ENCODE results near the gene MAST3.
A peak's percentile ranks its signal among the peaks of the same experiment; 100 is the strongest.

MAST3 gene

DNA sequence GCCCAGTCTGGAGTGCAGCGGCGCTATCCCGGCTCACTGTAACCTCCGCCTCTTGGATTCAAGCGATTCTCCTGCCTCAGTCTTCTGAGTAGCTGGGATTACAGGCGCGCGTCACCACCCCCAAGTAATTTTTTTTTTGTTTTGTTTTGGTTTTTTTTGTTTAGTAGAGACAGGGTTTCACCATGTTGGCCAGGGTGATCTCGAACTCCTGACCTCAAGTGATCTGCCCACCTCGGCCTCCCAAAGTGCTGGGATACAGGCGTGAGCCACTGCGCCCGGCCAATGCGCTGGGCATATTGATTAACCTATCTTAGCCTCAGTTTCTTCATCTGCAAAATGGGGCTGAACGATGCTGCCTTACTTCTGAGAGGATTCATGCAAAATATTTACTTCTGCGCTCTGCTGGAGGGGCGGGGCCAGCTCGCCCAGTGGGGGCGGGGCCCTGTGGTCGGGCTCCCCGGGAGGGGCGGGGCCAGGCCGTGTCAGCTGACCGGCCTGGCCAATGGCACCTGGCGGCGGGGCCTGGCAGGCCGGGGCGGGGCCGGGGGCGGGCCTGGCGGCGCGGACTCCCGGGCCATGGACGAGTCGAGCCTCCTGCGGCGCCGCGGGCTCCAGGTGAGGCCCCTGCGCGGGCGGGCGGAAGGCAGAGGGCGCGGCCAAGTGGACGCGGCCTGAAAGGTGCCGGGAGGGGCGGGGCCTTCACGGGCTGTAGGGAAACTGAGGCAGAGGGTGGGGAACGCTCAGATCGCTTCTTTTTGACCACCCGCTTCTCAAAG lies at the start of gene MAST3:
Gene MAST3, plus strand, starts transcription at position 562 of the 776 bp plus-strand sequence. Its CDS starts 15 bp downstream, at position 577.
- peak; percentile 91 for DNase-seq

DNA sequence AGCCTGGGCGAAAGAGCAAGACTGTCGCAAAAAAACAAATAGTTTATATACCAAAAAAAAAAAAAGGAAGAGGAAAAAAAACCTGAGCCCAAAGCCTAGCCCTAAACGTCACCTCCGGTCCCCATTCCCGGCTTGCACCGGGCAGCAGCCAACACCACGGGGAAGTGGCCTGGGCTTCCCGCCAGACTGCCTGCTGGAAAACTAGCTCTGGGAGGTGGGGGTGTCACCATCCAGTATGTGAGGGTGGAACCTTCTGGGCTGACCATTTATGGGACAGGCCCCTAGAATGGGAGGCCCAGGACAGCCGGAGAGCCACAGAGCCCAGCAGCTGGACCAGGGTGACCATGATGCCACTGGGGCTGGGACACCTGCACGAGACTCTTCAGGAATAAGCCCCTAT lies 48.2 kb upstream of the MAST3 start:
- DNase-seq, result no peak

DNA sequence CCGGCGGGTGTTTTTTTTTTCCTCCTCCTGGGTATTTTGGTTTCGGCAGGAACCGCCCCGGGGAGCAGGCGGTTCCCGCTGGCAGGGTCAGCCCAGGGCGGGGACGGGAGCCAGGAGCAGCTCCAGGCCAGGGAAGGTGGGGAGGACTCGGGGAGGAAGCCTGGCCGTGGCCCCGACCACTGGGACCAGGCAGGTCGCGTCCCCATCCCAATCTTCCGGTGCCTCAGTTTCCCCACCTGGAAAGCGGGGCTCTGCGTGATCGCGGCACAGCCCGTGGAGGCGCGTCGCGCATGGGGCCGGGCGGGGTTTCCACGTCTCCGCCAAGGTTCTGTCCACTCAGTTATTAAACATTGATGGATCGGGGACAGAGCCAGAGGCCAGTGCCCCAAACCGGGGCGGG lies 45.7 kb upstream of the MAST3 start:
- no peak for DNase-seq

DNA sequence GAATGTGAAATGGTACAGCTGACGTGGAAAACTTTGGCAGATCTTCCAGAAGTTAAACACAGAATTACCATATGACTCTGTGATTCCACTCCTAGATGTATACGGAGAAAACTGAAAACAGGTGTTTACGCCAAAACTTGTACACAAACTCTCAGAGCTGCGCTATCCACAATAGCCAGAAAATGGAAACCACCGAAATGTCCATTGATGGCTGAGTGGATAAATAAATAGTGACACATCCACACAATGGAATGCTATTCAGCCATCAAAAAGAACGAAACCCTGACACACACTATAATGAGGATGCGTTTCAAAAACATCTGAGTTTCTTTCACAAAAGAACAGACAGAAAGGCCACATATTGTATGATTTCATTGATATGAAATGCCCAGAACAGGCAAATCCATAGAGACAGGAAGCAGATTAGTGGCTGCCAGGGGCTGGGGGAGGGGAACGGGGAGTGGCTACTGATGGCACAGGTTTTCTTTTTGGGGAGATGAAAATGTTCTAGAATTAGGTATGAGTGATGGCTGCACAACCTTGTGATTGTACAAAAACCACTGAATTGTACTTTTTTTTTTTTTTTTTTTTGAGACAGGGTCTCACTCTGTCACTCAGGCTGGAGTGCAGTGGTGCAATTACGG lies 43.9 kb upstream of the MAST3 start:
- no peak for DNase-seq

DNA sequence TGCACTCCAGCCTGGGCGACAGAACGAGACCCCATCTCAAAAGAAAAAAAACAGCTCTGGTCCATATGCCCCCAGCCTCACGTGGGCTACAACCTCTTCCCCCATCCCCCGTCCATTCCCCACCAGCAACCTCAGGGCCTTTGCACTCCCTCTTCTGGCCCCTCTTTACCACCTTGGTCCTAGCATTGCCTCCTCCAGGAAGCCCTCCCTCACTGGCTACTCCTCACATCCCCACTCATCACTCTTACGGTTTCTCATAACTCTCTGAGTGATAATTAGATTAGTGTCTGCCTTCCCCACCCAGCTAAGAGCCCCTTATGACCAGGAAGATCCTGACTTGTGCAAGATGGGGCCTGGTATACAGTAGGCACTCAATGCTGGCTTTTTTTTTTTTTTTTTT lies 41.6 kb upstream of the MAST3 start:
- DNase-seq, result no peak

DNA sequence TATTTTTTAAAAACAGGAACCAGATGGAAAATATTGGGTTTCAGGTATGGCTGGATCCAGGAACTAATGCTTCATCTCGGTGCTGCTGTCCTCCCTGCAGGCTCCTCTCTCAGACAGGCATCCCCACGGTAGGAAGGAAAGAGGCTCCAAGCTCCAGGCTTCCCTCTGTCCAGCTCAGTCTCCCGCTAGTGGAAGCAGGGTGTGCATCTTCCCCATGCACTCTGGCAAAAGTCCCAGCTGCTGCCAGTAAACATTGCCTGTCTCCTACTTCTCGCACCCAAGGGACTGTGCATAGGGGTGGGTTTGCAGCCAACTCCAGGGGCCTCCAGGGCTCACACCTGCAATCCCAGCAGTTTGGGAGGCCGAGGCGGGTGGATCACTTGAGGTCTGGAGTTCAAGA lies 40.0 kb upstream of the MAST3 start:
- DNase-seq, result no peak

DNA sequence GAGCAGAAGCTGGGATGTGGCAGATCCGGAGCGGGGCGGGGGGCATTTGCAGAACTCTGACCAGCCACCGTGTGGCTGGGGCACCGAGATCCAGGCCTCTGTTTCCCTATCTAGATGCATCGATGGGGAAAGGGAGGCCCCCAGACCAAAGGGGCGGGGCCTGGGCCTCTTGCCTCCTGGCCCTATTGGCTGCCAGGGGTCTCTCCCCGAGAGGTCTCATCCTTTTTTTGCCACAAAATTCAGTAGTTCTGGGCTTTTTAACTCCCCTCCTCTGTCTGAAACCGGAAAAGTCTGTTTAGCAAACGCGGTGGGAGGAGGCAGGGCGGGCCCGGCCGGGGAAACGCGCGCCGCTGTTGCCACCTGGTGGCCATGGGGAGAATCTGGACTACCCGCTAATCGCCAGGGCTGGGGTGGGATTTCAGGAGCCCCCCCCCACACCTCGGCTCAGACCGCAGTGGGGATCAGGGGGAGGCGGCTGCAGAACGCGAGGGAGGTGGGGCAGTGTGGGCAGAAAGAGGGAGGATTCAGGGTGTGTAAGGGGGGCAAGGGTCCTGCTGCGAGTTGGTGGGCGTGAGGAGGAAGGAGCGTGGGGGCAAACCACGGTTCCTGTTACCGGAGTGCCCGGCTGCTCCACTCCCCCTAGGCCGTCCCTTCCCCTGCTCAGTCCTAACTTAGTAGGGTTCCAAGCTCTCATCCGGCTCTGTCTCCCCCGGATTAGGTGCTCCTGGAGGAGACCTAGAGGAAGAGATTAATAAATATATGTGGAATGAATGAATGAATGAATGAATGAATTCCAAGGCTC lies 39.2 kb upstream of the MAST3 start:
- peak; percentile 80 to 81 for DNase-seq

DNA sequence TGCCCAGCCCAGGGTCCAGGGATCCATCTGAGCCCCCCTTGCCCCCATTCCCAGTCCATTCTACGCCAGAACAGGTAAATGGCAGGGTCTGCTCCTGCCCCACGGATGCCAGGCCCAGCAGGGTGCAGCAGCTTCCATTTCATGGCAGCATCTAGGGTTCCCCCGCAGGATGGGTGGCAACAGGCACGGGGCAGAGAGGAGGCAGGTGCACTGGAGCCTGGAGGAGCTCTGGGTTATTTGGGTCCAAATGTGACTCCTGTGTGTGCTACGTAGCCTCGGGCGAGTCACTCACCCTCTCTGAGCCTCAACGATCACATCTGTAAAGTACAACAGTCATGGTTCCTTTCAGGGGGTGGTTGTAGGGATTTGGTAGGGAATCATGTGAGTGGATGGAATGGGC lies 38.3 kb upstream of the MAST3 start:
- DNase-seq, result no peak

DNA sequence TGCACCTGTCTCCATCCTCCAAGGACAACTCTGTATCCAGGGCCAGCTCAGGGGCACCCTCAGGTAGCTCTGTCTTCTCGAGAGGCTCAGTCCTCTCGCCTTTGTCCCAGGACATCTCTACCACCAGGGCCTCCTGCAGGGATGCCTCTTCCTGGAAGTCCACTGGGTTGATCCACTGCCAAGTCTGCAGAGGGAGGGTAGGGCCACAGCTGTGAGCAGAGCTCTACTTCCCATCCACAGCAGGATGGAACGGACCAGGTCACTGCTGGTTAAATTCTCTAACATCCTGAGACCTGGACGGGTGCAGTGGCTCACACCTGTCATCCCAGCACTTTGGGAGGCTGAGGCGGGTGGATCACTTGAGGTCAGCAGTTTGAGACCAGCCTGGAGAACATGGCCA lies 37.7 kb upstream of the MAST3 start:
- DNase-seq, result no peak

DNA sequence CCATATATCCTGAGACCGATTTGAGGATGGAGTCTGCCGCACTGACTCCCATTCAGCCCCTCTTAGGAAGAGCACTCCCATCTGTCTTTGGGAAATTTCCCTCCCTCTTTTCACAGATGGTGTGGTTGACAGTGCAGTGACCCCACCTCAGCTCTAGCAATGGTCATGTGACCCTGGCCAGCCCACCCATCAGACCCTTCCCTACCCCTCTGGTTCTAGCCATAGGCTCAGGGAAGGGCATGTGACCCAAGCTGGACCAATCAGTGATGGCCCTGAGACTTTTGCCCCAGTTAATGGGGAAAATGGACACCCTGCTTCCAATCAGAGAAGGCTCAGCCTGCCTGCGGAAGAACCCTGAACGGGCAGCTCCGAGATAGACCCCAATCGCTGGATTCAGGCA lies 37.1 kb upstream of the MAST3 start:
- no peak for DNase-seq

DNA sequence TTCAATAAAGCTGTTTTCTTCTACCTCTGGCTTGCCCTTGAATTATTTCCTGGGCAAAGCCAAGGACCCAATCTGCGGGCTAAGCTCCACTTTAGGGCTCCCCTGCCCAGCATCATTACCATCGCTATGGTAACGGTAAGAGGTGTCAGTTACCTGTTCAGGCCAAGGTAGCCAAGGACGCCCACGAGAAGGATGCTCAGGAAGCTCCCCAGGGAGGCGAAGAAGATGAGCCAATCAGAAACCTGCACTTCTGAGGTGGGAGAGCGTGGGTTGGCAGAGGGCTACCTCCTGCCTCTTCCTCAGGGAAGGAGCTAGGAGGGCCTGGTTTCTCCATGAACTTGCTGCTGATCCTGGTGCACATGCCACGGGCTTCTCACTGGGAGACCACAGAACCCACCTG lies 35.5 kb upstream of the MAST3 start:
- DNase-seq, result no peak

DNA sequence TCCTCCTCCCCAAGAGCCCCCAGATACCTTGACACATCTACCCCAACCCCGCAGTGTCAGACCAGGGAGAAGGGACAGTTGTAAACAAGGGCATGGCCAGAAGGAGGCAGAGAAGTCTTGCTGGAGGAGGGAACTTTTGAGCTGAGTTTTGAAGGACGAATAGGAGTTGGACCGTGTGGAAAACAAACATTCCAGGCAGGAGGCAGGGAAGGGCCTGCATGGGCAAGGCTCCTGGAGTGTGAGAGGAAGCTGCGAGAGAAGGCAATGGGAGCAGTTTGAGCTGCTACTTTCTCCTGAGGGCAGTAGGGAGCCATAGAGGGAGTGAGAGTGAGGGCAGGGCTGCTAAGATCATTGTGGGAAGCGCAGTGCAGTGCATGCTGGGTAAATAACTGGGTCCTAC lies 34.1 kb upstream of the MAST3 start:
- peak in 1 of 2 donors; percentile 42 for DNase-seq

DNA sequence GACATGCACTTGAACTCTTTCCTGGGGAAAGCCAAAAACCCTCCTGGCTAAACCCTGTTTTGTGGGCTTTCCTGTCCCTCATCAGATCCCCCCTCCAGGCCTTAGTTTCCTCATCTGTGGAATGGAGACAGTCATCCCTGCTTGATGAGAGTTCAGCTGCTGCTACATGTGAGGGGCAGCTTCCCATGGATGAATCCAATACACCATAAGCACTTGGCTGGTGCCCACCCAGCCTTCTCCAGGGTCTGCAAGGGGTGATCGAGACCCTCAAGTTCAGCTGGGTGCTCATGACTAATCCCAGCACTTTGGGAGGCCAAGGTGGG lies 32.4 kb upstream of the MAST3 start:
- DNase-seq, result no peak

DNA sequence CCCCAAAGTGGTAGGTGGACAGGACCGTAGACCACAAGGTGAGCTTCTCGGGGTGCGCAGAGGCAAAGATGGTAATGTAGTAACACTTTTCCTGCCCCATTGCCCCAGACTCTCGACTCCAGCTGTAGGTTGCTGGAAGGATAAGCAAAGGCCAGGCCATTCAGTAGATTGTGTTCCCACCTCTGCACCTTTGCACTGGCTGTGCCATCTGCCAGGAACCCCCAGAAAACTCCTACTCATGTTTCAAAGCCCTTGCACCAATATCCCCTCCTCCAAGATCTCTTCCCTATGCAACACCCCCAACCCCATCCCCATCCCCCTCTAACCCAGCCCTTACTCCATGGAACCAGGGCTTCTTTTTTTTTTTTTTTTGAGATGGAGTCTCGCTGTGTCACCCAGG lies 29.2 kb upstream of the MAST3 start:
- no peak for DNase-seq

DNA sequence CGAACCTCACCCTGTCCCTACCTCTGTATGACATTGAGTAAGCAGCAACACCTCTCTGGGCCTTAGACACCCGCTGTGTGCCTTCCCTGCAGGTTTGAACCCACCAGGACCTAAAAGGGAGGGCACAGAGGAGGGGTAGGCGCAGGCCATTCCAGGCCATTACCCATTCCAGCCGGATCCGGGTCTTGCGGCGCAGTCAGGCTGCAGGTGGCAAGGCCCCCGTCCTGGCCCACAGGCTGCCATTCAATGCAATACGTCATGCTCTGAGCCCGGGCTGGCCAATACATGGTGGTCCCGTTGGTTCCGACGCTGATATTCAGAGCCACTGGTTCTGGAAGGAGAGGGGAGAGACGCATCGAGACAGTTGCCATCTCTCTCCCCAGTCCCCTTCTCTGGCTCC lies 28.2 kb upstream of the MAST3 start:
- no peak for DNase-seq

DNA sequence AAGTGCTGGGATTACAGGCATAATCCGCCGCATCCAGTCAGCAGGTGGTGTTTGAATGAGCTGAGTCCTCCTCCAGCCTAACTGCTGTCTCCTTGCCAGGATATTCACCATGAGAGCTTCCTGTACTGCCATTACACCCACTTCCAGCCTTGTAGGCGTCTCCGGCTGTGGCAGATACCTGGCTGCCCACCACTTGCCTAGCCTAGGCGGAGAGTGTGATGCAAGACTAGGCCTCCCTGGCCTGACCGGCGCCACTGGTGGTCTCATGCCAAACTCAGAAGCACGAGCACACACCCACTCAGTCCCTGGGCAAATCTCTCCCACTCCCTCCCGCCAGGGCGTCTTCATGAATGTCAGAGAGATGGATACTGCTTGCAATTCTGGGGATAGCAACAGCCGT lies 27.4 kb upstream of the MAST3 start:
- DNase-seq, result no peak

DNA sequence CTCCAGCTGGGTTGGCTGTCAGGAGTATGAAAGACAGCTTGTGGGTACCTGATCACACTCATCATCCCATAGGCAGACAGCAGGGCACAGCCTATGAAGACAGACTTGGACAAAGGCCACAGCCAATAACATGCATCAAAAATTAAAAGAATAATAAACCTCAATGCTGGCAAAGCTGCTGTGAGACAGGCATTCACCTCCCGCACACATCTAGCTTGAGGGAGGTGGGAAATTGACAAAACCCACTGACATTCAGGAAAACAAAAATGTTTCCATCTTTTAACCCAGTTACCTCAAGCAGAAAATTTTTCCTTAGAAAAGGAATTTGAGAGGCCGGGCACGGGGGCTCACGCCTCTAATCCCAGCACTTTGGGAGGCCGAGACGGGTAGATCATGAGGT lies 25.2 kb upstream of the MAST3 start:
- no peak for DNase-seq

DNA sequence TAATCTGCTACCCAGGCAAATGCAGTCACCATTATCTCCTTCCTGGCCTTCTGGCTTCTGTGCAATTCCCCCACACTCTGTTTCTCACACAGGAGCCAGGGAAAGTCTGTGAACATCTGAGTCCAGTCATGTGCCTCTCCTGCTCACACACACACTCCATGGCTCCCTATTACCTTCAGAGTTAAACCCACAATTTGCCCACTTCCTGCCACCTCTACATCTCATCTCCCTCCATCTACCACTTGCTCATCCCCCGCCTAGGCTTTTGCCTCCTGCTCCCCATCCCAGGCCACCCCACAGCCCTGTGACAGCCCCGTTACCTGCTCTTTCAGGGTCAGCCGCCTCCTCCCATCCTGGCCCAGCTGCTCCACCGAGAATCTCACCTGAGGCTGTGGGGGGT lies 24.4 kb upstream of the MAST3 start:
- DNase-seq, result no peak

DNA sequence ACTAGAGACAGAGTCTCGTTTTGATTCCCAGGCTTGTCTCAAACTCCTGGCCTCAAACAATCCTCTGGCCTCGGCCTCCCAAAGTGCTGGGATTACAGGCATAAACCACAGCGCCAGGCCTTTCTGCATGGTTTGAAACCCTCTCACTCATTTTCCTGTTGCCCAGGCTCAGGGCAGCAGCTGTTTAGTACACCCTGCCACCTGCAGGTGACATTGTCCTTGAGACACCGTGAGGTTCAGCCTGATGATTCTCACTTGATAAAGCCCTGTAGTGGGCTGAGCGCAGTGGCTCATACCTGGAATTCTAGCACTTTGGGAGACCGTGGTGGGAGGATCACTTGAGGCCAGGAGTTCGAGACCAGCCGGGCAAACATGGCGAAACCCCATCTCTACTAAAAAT lies 23.4 kb upstream of the MAST3 start:
- no peak for DNase-seq

DNA sequence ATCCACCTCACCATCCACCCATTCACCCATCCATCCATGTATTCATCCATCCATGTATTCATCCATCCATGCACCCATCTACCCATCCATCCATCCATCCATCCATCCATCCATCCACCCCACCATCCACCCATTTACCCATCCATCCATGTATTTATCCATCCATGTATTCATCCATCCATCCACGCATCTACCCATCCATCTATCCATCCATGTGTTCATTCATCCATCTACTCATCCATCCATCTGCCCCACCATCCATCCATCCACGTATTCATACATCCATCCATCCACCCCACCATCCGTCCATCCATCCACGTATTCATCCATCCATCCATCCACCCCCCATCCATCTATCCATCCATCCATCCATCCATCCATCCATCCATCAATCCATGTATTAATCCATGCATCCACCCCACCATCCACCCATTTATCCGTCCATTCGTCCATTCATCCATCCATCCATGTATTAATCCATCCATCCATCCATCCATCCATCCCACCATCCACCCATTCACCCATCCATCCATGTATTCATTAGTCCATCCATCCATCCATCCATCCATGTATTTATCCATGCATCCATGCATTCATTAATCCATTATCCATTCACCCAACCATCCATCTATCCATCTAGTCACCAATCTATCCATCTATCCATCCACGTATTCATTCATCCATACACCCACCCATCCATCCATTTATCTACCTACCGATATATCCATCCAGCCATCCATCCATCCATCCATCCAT lies 13.5 kb upstream of the MAST3 start:
- no peak for DNase-seq

DNA sequence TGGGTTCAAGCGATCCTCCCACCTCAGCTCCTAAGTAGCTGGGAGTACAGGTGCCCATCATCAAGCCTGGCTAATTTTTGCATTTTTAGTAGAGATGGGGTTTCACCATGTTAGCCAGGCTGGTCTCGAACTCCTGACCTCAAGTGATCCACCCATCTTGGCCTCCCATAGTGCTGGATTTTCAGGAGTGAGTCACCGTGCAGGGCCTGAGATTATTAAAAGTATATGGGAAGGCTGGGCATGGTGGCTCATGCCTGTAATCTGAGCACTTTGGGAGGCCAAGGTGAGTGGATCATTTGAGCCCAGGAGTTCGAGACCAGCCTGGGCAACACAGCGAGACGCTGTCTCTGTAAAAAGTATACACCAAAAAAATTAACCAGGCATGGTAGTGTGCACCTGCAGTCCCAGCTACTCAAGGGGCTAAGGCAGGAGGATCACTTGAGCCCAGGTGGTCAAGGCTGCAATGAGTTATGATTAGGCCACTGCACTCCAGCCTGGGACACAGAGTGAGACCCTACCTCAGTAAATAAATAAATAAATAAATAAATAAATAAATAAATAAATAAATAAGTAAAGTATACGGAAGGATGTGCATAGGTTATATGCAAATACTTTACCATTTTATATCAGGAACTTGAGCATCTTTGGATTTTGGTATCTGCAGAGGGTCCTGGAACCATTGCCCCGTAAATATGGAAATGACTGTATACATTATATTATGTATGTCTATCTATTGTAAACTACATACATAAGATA lies 11.7 kb upstream of the MAST3 start:
- no peak for DNase-seq

DNA sequence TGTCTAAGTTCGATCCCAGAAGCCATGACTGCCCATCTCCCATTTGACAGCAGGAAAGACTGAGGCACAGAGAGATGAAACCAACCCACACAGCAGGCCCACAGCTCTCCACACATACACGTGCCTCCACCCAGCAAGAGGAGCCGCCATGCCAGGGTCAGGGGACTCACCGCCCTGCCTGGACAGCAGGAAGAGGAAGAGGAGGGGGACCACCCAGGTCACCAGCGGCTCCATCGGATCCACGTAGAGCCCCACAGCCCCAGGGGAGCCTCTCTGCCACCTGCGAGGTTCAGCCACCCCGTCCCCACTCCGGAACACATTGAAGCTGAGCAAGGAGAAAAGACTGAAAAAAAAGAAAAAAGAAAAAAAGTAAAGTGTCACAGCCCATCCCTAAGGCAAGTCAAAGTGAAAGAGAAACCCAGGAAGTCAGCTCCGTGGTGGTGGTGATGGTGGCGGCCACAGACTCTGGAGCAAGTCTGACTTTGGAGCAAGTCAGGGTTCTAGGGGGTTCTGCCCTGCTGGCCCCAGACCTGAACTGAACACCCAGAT lies 10.9 kb upstream of the MAST3 start, which contains the start of gene IL12RB1:
Gene IL12RB1, minus strand, starts transcription at position 345 of the 549 bp plus-strand sequence. Its CDS starts 111 bp downstream, at position 234.
- DNase-seq, result peak; percentile 53 to 56
